Tibial nerve (tissue), 4 donors: ENCODE data around the gene CRHR1.

ENCODE experiments used
- EP300 ChIP-seq, 2 donors: sonication (generic); formaldehyde crosslinking; IDR thresholded peaks; one replicate each; pipeline ENCODE4 v1.6.1; 2017; ENCODE audit warnings: antibody characterized with exemption in 2 of 2, mild to moderate bottlenecking in 1 of 2
- POLR2A ChIP-seq, 2 donors: fragments of 450-650 bp; IDR thresholded peaks; one replicate each; pipeline ENCODE4 v1.6.1; 2017; ENCODE audit warnings: antibody characterized with exemption in 2 of 2, mild to moderate bottlenecking in 2 of 2, moderate library complexity in 2 of 2
- TF ChIP-seq, protein P1 (sequence below), 5 experiments: fragments of 200-600 bp in 3 of 5; fragments of 450-650 bp in 2 of 5; sonication (generic) in 3 of 5; IDR thresholded peaks; one replicate each; pipeline ENCODE4 v1.5.1; 2016 to 2019; ENCODE audit warnings: antibody characterized with exemption in 5 of 5, mild to moderate bottlenecking in 3 of 5, moderate library complexity in 2 of 5

DNA sequence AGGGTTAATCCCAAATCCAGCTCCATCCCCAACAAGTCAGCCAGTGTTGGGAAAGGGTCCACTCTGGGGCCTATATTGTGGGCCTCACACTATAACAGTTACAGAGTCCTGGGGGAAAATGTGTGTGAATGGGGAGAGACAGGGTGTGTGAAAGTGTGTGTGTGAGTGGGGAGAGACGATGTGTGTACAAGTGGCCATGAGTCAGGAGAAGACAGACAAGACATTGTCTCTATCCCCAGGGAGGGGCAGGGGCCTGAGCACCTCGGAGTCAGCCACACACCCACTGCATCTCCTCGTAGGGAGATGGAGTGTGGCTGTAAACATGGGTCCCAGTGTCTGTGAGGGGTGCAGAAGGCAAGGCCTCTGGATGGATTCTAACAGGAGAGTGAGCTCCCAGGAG, 2.9 kb downstream of the CRHR1 start:
- TF ChIP-seq, protein P1, sequence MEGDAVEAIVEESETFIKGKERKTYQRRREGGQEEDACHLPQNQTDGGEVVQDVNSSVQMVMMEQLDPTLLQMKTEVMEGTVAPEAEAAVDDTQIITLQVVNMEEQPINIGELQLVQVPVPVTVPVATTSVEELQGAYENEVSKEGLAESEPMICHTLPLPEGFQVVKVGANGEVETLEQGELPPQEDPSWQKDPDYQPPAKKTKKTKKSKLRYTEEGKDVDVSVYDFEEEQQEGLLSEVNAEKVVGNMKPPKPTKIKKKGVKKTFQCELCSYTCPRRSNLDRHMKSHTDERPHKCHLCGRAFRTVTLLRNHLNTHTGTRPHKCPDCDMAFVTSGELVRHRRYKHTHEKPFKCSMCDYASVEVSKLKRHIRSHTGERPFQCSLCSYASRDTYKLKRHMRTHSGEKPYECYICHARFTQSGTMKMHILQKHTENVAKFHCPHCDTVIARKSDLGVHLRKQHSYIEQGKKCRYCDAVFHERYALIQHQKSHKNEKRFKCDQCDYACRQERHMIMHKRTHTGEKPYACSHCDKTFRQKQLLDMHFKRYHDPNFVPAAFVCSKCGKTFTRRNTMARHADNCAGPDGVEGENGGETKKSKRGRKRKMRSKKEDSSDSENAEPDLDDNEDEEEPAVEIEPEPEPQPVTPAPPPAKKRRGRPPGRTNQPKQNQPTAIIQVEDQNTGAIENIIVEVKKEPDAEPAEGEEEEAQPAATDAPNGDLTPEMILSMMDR (IDR thresholded peaks at IDR 0.05) = no peak
- no peak for TF ChIP-seq POLR2A (IDR thresholded peaks at IDR 0.05)
- no peak for TF ChIP-seq EP300 (IDR thresholded peaks at IDR 0.05)
